IMR-90 (cell line): ENCODE measurements around the gene BMX.

ENCODE experiments used
- BHLHE40 ChIP-seq: fragments of 150-350 bp; IDR thresholded peaks from 2 replicates; pipeline ENCODE4 v1.6.1; 2016; ENCODE audit warnings: mild to moderate bottlenecking, low read depth, low read length
- MAFK ChIP-seq: IDR thresholded peaks from 2 replicates; pipeline ENCODE4 v1.6.1; 2012; ENCODE audit warnings: low read depth, low read length, improper control_type of control experiment
- MXI1 ChIP-seq: IDR thresholded peaks from 2 replicates; pipeline ENCODE4 v1.6.1; 2012; ENCODE audit warnings: low read depth, mild to moderate bottlenecking, low read length, moderate library complexity, borderline replicate concordance
- POLR2A ChIP-seq: IDR thresholded peaks from 2 replicates; pipeline ENCODE4 v1.6.1; 2012; ENCODE audit warnings: mild to moderate bottlenecking, low read depth, low read length
- RAD21 ChIP-seq: IDR thresholded peaks from 2 replicates; pipeline ENCODE4 v1.6.1; 2012; ENCODE audit warnings: low read length, improper control_type of control experiment
- RFX5 ChIP-seq: IDR thresholded peaks from 2 replicates; pipeline ENCODE4 v1.8.0; 2012; ENCODE audit warnings: low read depth, mild to moderate bottlenecking, low read length, moderate library complexity
- USF2 ChIP-seq: fragments of 150-350 bp; IDR thresholded peaks from 2 replicates; pipeline ENCODE4 v1.6.1; 2017; ENCODE audit warnings: mild to moderate bottlenecking, antibody characterized with exemption, low read length, low read depth
- TF ChIP-seq, protein P1 (sequence below): conservative IDR thresholded peaks from 2 replicates; pipeline ENCODE4 v1.5.1; 2012; ENCODE audit warnings: mild to moderate bottlenecking, low read depth, low read length, improper control_type of control experiment

- TF ChIP-seq, protein P1, sequence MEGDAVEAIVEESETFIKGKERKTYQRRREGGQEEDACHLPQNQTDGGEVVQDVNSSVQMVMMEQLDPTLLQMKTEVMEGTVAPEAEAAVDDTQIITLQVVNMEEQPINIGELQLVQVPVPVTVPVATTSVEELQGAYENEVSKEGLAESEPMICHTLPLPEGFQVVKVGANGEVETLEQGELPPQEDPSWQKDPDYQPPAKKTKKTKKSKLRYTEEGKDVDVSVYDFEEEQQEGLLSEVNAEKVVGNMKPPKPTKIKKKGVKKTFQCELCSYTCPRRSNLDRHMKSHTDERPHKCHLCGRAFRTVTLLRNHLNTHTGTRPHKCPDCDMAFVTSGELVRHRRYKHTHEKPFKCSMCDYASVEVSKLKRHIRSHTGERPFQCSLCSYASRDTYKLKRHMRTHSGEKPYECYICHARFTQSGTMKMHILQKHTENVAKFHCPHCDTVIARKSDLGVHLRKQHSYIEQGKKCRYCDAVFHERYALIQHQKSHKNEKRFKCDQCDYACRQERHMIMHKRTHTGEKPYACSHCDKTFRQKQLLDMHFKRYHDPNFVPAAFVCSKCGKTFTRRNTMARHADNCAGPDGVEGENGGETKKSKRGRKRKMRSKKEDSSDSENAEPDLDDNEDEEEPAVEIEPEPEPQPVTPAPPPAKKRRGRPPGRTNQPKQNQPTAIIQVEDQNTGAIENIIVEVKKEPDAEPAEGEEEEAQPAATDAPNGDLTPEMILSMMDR = no peak
- no peak for TF ChIP-seq POLR2A
- no peak for TF ChIP-seq BHLHE40
- TF ChIP-seq MXI1 = no peak
- TF ChIP-seq RFX5 = no peak
- no peak for TF ChIP-seq USF2
- no peak for TF ChIP-seq RAD21
- no peak for TF ChIP-seq MAFK
Measured at GRCh38 chrX:15560924-15561323, 60.3 kb downstream of the BMX start.
